HepG2 (cell line): ENCODE data around the gene DHX34. TPM values are rescaled to one million over a fixed set of nuclear protein-coding genes. Genes with fewer than 3 reads are reported as not detected.

ENCODE experiments used
- AKAP8 ChIP-seq: sonication (generic); formaldehyde crosslinking; IDR thresholded peaks from 2 replicates; pipeline ENCODE4 v1.5.1; 2020; ENCODE audit warnings: mild to moderate bottlenecking, missing genetic modification reagents
- HDAC6 ChIP-seq: fragments of 200-600 bp; sonication (generic); IDR thresholded peaks from 2 replicates; pipeline ENCODE4 v1.7.0; 2017; ENCODE audit warnings: mild to moderate bottlenecking, antibody characterized with exemption, low read length, low read depth
- HIVEP1 ChIP-seq: sonication (generic); formaldehyde crosslinking; IDR thresholded peaks from 2 replicates; pipeline ENCODE4 v1.4.0; 2020; ENCODE audit warnings: mild to moderate bottlenecking, missing genetic modification reagents
- KLF16 ChIP-seq, 2 experiments: sonication (generic) in 1 of 2; formaldehyde crosslinking in 1 of 2; IDR thresholded peaks; 2 replicates each; pipeline versions ENCODE4 v1.6.1 to v1.8.0; 2016 to 2023; ENCODE audit warnings: missing genetic modification reagents in 2 of 2, missing compliant biosample characterization in 1 of 2
- MAF1 ChIP-seq: sonication (generic); formaldehyde crosslinking; IDR thresholded peaks from 2 replicates; pipeline ENCODE4 v1.5.0; 2020; ENCODE audit warnings: missing genetic modification reagents, borderline replicate concordance
- MIER2 ChIP-seq: IDR thresholded peaks from 2 replicates; pipeline ENCODE4 v1.6.1; 2016; ENCODE audit warnings: missing biosample characterization, missing genetic modification reagents
- POLR2A ChIP-seq, 2 experiments: IDR thresholded peaks; 2 replicates each; pipeline ENCODE4 v1.6.1; 2011; ENCODE audit warnings: low read depth in 2 of 2, low read length in 2 of 2, mild to moderate bottlenecking in 1 of 2, moderate library complexity in 1 of 2; ENCODE audit not compliant: insufficient read depth in 1 of 2
- RXRA ChIP-seq: sonication (generic); formaldehyde crosslinking; IDR thresholded peaks from 2 replicates; pipeline ENCODE4 v1.5.1; 2020; ENCODE audit warnings: missing genetic modification reagents
- ZFP37 ChIP-seq: sonication (generic); formaldehyde crosslinking; IDR thresholded peaks from 2 replicates; pipeline ENCODE4 v1.4.0; 2020; ENCODE audit warnings: missing genetic modification reagents, borderline replicate concordance
- ZMYM2 ChIP-seq: sonication (generic); formaldehyde crosslinking; IDR thresholded peaks from 2 replicates; pipeline ENCODE4 v1.8.0; 2022; ENCODE audit warnings: mild to moderate bottlenecking, missing genetic modification reagents
- ZNF124 ChIP-seq: sonication (generic); formaldehyde crosslinking; IDR thresholded peaks from 2 replicates; pipeline ENCODE4 v1.4.0; 2020; ENCODE audit warnings: missing genetic modification reagents
- ZNF629 ChIP-seq: sonication (generic); formaldehyde crosslinking; conservative IDR thresholded peaks from 2 replicates; pipeline ENCODE4 v1.5.0; 2020; ENCODE audit warnings: missing genetic modification reagents
- ZNF746 ChIP-seq: sonication (generic); formaldehyde crosslinking; IDR thresholded peaks from 2 replicates; pipeline ENCODE4 v1.8.0; 2022; ENCODE audit warnings: mild to moderate bottlenecking, missing genetic modification reagents
- polyA plus RNA-seq, 8 experiments: library from polyadenylated mRNA; depleted of rRNA in 3 of 8; stranded (reverse) in 7 of 8; unstranded in 1 of 8; fragments of >200 nt; fragmentation: Illumina TruSeq in 4 of 8; extraction: Trizol in 4 of 8; gene quantifications; 2 replicates each; pipeline versions ENCODE4 v1.2.1 to v1.2.3, GENCODE V29; 2011 to 2016; ENCODE audit warnings: low read depth in 4 of 8, missing spikeins in 1 of 8, mixed read lengths in 1 of 8; ENCODE audit not compliant: insufficient read depth in 1 of 8
- total RNA-seq, 5 experiments: library from RNA; depleted of rRNA; stranded (reverse); fragments of >200 nt; fragmentation: Illumina TruSeq; extraction: Trizol; gene quantifications; 2 replicates each; pipeline ENCODE4 v1.2.3, GENCODE V29; 2016; ENCODE audit warnings: low read depth in 1 of 5
- TF ChIP-seq, protein P1 (sequence below): sonication (generic); formaldehyde crosslinking; IDR thresholded peaks from 2 replicates; pipeline ENCODE4 v1.4.0; 2020; ENCODE audit warnings: missing genetic modification reagents, borderline replicate concordance
- TF ChIP-seq, protein P2 (sequence below): sonication (generic); formaldehyde crosslinking; IDR thresholded peaks from 2 replicates; pipeline ENCODE4 v1.5.0; 2020; ENCODE audit warnings: missing genetic modification reagents, mild to moderate bottlenecking, borderline replicate concordance
- TF ChIP-seq, protein P3 (sequence below): sonication (generic); formaldehyde crosslinking; IDR thresholded peaks from 2 replicates; pipeline ENCODE4 v1.5.1; 2020; ENCODE audit warnings: mild to moderate bottlenecking, missing genetic modification reagents
- TF ChIP-seq, protein P4 (sequence below): sonication (generic); formaldehyde crosslinking; IDR thresholded peaks from 2 replicates; pipeline ENCODE4 v1.9.0; 2022; ENCODE audit warnings: low read depth, missing genetic modification reagents
- TF ChIP-seq, protein P5 (sequence below): sonication (generic); formaldehyde crosslinking; IDR thresholded peaks from 2 replicates; pipeline ENCODE4 v1.5.1; 2020; ENCODE audit warnings: mild to moderate bottlenecking, missing genetic modification reagents, moderate library complexity

Gene DHX34
- total and polyA plus RNA-seq, 2 of the 13 experiments (the other 11 are each of a cell fraction or from before 2014, with no cell fraction given), result 9.2 to 12.0 TPM

DNA sequence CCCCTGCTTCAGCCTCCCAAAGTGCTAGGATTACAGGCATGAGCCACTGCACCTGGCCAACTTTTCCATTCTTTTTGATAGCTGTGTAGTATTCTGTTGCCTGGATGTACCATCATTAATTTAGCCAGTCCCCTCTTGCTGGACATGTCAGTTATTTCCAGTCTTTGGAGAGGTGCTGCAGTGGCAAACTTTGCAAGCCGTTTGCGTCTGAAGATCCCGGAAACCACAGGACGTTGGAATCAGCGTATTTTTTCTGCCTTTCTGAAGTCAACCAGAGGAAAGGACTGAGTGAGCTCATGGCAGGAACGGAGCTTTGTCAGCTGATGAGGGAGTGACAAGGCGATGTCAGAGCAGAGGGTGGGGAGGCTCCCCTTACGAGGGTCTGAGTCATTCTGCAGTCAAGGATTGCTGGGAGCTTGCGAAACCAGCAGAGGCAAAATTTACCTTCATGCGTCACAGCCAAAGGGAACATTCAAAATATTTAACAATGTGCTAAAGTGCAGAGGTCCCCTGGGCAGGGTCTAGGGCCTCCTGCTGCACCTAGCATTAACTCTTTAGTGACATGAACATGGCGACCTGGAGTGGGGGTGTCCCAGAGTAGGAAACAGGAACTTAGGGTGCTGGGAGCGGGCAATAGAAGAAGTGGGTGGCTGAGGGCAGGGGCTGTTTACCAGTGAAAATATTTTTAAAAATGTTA, 33.8 kb upstream of the DHX34 start (continued):
- peak; percentile 46; the same call in 1 of the 2 replicates for TF ChIP-seq ZNF629 (CRISPR knock-in tag)
- peak in 1 of 2 experiments; percentile 77; a peak in 1 of 4 replicates for TF ChIP-seq KLF16 (CRISPR knock-in tag; IDR thresholded peaks at IDR 0.05)
- TF ChIP-seq, protein P1, sequence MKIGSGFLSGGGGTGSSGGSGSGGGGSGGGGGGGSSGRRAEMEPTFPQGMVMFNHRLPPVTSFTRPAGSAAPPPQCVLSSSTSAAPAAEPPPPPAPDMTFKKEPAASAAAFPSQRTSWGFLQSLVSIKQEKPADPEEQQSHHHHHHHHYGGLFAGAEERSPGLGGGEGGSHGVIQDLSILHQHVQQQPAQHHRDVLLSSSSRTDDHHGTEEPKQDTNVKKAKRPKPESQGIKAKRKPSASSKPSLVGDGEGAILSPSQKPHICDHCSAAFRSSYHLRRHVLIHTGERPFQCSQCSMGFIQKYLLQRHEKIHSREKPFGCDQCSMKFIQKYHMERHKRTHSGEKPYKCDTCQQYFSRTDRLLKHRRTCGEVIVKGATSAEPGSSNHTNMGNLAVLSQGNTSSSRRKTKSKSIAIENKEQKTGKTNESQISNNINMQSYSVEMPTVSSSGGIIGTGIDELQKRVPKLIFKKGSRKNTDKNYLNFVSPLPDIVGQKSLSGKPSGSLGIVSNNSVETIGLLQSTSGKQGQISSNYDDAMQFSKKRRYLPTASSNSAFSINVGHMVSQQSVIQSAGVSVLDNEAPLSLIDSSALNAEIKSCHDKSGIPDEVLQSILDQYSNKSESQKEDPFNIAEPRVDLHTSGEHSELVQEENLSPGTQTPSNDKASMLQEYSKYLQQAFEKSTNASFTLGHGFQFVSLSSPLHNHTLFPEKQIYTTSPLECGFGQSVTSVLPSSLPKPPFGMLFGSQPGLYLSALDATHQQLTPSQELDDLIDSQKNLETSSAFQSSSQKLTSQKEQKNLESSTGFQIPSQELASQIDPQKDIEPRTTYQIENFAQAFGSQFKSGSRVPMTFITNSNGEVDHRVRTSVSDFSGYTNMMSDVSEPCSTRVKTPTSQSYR (CRISPR knock-in tag), result peak; percentile 38; the same call in 1 of the 2 replicates
- peak; percentile 68; the same call in 1 of the 2 replicates for TF ChIP-seq ZNF746 (CRISPR knock-in tag)
- TF ChIP-seq, protein P2, sequence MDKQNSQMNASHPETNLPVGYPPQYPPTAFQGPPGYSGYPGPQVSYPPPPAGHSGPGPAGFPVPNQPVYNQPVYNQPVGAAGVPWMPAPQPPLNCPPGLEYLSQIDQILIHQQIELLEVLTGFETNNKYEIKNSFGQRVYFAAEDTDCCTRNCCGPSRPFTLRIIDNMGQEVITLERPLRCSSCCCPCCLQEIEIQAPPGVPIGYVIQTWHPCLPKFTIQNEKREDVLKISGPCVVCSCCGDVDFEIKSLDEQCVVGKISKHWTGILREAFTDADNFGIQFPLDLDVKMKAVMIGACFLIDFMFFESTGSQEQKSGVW (CRISPR knock-in tag), result no peak
- 0 out of 2 replicates have a peak, but pooled peaks have one; percentile 33 for TF ChIP-seq MAF1 (CRISPR knock-in tag)
- TF ChIP-seq ZFP37 (CRISPR knock-in tag), result no peak
- peak; percentile 59; the same call in 1 of the 2 replicates for TF ChIP-seq ZNF124 (CRISPR knock-in tag)
- no peak for TF ChIP-seq HDAC6
- TF ChIP-seq, protein P3, sequence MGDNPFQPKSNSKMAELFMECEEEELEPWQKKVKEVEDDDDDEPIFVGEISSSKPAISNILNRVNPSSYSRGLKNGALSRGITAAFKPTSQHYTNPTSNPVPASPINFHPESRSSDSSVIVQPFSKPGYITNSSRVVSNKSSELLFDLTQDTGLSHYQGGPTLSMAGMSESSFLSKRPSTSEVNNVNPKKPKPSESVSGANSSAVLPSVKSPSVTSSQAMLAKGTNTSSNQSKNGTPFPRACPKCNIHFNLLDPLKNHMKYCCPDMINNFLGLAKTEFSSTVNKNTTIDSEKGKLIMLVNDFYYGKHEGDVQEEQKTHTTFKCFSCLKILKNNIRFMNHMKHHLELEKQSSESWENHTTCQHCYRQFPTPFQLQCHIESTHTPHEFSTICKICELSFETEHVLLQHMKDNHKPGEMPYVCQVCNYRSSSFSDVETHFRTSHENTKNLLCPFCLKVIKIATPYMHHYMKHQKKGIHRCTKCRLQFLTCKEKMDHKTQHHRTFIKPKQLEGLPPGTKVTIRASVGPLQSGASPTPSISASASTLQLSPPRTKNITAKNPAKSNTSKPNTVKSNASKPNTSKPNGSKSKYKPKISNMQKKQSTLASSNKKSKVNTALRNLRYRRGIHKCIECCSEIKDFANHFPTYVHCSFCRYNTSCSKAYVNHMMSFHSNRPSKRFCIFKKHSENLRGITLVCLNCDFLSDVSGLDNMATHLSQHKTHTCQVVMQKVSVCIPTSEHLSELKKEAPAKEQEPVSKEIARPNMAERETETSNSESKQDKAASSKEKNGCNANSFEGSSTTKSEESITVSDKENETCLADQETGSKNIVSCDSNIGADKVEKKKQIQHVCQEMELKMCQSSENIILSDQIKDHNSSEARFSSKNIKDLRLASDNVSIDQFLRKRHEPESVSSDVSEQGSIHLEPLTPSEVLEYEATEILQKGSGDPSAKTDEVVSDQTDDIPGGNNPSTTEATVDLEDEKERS (CRISPR knock-in tag), result no peak
- peak; percentile 81; the same call in 1 of the 2 replicates for TF ChIP-seq RXRA (CRISPR knock-in tag)
- TF ChIP-seq POLR2A (IDR thresholded peaks at IDR 0.05; ENCODE audit: insufficient read depth in 1 of 2, low read depth in 2 of 2, low read length in 2 of 2), result 0 out of 4 replicates have a peak, but pooled peaks of 1 of the 2 experiments have one; percentile 26
- peak; percentile 96 for TF ChIP-seq HIVEP1 (CRISPR knock-in tag)
- peak; percentile 86 for TF ChIP-seq ZMYM2 (CRISPR knock-in tag)
- 0 out of 2 replicates have a peak, but pooled peaks have one; percentile 28 for TF ChIP-seq AKAP8 (CRISPR knock-in tag)
- TF ChIP-seq, protein P4, sequence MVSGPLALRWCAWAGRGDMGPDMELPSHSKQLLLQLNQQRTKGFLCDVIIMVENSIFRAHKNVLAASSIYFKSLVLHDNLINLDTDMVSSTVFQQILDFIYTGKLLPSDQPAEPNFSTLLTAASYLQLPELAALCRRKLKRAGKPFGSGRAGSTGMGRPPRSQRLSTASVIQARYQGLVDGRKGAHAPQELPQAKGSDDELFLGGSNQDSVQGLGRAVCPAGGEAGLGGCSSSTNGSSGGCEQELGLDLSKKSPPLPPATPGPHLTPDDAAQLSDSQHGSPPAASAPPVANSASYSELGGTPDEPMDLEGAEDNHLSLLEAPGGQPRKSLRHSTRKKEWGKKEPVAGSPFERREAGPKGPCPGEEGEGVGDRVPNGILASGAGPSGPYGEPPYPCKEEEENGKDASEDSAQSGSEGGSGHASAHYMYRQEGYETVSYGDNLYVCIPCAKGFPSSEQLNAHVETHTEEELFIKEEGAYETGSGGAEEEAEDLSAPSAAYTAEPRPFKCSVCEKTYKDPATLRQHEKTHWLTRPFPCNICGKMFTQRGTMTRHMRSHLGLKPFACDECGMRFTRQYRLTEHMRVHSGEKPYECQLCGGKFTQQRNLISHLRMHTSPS (CRISPR knock-in tag), result no peak
- no peak for TF ChIP-seq MIER2 (CRISPR knock-in tag)
- TF ChIP-seq, protein P5, sequence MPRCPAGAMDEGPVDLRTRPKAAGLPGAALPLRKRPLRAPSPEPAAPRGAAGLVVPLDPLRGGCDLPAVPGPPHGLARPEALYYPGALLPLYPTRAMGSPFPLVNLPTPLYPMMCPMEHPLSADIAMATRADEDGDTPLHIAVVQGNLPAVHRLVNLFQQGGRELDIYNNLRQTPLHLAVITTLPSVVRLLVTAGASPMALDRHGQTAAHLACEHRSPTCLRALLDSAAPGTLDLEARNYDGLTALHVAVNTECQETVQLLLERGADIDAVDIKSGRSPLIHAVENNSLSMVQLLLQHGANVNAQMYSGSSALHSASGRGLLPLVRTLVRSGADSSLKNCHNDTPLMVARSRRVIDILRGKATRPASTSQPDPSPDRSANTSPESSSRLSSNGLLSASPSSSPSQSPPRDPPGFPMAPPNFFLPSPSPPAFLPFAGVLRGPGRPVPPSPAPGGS (CRISPR knock-in tag), result no peak
